Uterus (tissue), 4 donors: ENCODE results near the gene SEZ6. TPM values are rescaled to one million over a fixed set of nuclear protein-coding genes. Genes with fewer than 3 reads are reported as not detected.

Source experiments
- DNase-seq, 2 donors: peaks; one replicate each; pipeline ENCODE4 v3.0.0-alpha.2; 2019 to 2020
- H3K27ac ChIP-seq, 2 donors: fragments of 200-600 bp; sonication (generic); 1 replicate in 1 of 2; 2 replicates in 1 of 2; pipeline ENCODE4 v1.5.1; 2016 to 2018
- H3K27me3 ChIP-seq, 2 donors: fragments of 200-600 bp; sonication (generic); one replicate each; pipeline ENCODE4 v1.5.1; 2018 to 2019; ENCODE audit warnings: control low read depth in 1 of 2
- H3K36me3 ChIP-seq, 2 donors: fragments of 200-600 bp; sonication (generic); one replicate each; pipeline ENCODE4 v1.5.1; 2019; ENCODE audit warnings: control low read depth in 1 of 2
- H3K4me1 ChIP-seq, 2 donors: fragments of 200-600 bp; sonication (generic); one replicate each; pipeline ENCODE4 v1.5.1; 2018 to 2019; ENCODE audit warnings: control low read depth in 1 of 2
- H3K4me3 ChIP-seq, 2 donors: fragments of 200-600 bp; sonication (generic); 1 replicate in 1 of 2; 2 replicates in 1 of 2; pipeline ENCODE4 v1.5.1; 2018 to 2019; ENCODE audit warnings: mild to moderate bottlenecking in 1 of 2
- H3K9me3 ChIP-seq, 2 donors: fragments of 200-600 bp; sonication (generic); one replicate each; pipeline ENCODE4 v1.5.1; 2019; ENCODE audit warnings: control low read depth in 1 of 2
- CTCF ChIP-seq, 4 experiments: fragments of 200-600 bp in 2 of 4; fragments of 450-650 bp in 2 of 4; sonication (generic) in 2 of 4; IDR thresholded peaks; one replicate each; pipeline ENCODE4 v1.5.1; 2016 to 2019; ENCODE audit warnings: antibody characterized with exemption in 4 of 4, mild to moderate bottlenecking in 2 of 4, moderate library complexity in 1 of 4
- POLR2A ChIP-seq, 2 donors: fragments of 450-650 bp; IDR thresholded peaks; one replicate each; pipeline ENCODE4 v1.6.1; 2016; ENCODE audit warnings: antibody characterized with exemption in 2 of 2, mild to moderate bottlenecking in 1 of 2, moderate library complexity in 1 of 2
- intact Hi-C: fragments of 100-400 bp; cut with DNase I; formaldehyde crosslinking; loops from one replicate; pipeline ENCODE4 v1.15.1; 2023; ENCODE audit warnings: low total_unique reads
- total RNA-seq, 4 donors: library from RNA; depleted of rRNA in 3 of 4; stranded (reverse); fragments of >200 nt in 3 of 4; gene quantifications; one replicate each; pipeline versions ENCODE4 v1.1.0 to v1.2.4, GENCODE V29; 2014 to 2023
- donor health status: DM: yes; HTN: yes; CAD: no.

The SEZ6 gene
- total RNA-seq, 4 donors from 2014 or later, result 0.07 TPM; not detected in 3

DNA sequence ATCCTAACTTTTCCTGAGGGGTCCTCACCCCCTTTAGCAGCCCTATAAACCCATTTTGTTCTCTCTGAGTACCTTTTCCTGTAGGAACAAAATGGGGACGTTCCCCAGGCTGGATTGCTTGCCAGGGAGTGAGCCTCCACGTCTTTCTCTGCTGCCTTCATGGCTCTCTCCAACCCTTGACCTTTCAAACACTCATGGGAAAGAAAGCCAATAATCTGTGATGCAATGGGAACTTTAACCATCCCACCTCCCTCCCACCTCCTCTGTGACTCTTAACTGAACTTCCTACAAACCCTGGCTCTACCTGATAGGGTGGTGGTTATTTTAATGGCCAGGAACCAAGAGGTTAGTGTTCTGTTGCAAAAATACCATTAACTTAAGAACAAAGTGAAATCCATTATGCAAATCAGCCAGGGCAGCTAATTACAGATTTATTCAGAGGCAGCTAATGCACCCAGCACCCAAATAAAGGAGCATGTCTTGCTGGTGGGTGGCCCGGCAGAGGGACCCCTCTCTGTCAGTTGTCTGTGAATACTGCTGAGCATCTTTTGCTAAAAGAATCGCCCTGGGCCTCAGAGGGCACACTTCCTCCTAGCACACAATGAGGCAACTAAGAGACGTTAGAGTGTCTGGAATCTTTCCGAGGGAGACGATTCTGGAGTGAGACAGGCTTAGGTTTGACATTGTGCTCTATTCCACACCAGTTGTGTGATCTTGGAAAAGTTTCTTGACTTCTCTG is 40.1 kb upstream of the SEZ6 start:
- no peaks in the 10 kb centered on the region for H3K9me3 ChIP-seq
- no peak overlapping the region for H3K27ac ChIP-seq
- no peaks in the 10 kb centered on the region for H3K36me3 ChIP-seq
- intact Hi-C loops, result no loop called here
- no peak for TF ChIP-seq CTCF (IDR thresholded peaks at IDR 0.05)
- no peak for TF ChIP-seq POLR2A (IDR thresholded peaks at IDR 0.05)
- H3K4me1 ChIP-seq, result no peaks in the 10 kb centered on the region
- DNase-seq, result no peak
- H3K4me3 ChIP-seq, result no peak overlapping the region
- H3K27me3 ChIP-seq, result no peaks in the 10 kb centered on the region

- Histone ChIP-seq H3K4me3 (no peak overlapping the region), H3K27ac (no peak overlapping the region), H3K36me3 (no peaks in the 10 kb centered on the region), H3K4me1 (no peaks in the 10 kb centered on the region), H3K27me3 (no peaks in the 10 kb centered on the region), H3K9me3 (no peaks in the 10 kb centered on the region)
- TF ChIP-seq CTCF (IDR thresholded peaks at IDR 0.05) (no peak), POLR2A (IDR thresholded peaks at IDR 0.05) (no peak)
- DNase-seq, result no peak
- intact Hi-C loops, result no loop called here
Measured at GRCh38 chr17:29045026-29045425, 39.2 kb upstream of the SEZ6 start.

- no peaks in the 10 kb centered on the region for H3K27me3 ChIP-seq
- TF ChIP-seq CTCF (IDR thresholded peaks at IDR 0.05) (no peak), POLR2A (IDR thresholded peaks at IDR 0.05) (no peak)
- H3K36me3 ChIP-seq, result no peaks in the 10 kb centered on the region
- H3K4me3 ChIP-seq, result no peak overlapping the region
- DNase-seq, result no peak
- intact Hi-C loops, result no loop called here
- H3K4me1 ChIP-seq, result no peaks in the 10 kb centered on the region
- H3K9me3 ChIP-seq, result no peaks in the 10 kb centered on the region
- H3K27ac ChIP-seq, result no peak overlapping the region
Measured at GRCh38 chr17:29043539-29044145, 37.8 kb upstream of the SEZ6 start.

DNA sequence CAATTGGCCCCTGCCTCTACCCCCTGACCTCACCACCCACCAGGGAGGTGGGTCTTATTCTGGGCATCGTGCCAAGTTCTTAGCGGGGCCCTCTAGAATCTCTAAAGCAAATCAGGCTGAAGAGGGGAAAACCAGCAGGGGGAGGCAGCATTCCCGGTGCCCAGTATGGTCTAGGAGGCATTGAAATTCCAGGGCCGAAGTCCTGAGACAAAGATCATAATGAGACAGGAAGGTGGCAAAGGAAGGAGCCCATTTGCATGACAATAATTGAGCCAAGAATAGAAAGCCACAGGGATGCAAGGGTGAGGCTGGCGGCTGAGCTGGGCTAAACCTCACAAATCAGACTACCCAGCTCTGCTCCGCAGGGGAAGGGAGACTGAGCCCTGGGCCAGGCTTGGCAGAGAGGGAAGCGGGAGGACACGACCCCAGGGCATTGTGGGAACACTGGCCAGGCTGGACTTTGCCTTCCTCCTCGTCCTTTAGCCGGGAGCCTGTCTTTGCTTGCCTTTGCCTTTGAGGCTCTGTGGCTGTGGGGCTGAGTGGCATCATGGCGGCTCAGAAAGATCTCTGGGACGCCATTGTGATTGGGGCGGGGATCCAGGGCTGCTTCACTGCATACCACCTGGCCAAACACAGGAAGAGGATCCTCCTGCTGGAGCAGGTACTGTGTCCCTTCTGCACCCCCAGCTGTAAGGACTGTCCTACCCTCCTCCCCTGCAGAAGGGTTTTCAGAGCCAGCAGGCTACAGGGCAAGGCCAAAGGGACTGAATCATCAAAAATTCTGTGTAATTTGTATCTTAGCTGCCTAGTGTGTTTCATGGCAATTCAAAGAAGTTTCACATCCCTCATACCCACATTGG is 37.1 kb upstream of the SEZ6 start, which contains the start of gene PIPOX:
PIPOX (plus strand) TSS at position 463 of the 860 bp plus-strand sequence; CDS start at position 548, 85 bp downstream.
- Histone ChIP-seq H3K27me3 (no peaks in the 10 kb centered on the region), H3K4me3 (no peak within 1 kb of the TSS), H3K9me3 (no peaks in the 10 kb centered on the region), H3K27ac (no peak within 1 kb of the TSS), H3K36me3 (no peaks in the 10 kb centered on the region), H3K4me1 (no peaks in the 10 kb centered on the region)
- intact Hi-C loops, result no loop called here
- TF ChIP-seq CTCF (IDR thresholded peaks at IDR 0.05), result no peak
- no peak for TF ChIP-seq POLR2A (IDR thresholded peaks at IDR 0.05)
- no peak for DNase-seq
